ENCODE measurements around the gene ZYX.
A peak's percentile ranks its signal among the peaks of the same experiment; 100 is the strongest.

ZYX gene, protein sequence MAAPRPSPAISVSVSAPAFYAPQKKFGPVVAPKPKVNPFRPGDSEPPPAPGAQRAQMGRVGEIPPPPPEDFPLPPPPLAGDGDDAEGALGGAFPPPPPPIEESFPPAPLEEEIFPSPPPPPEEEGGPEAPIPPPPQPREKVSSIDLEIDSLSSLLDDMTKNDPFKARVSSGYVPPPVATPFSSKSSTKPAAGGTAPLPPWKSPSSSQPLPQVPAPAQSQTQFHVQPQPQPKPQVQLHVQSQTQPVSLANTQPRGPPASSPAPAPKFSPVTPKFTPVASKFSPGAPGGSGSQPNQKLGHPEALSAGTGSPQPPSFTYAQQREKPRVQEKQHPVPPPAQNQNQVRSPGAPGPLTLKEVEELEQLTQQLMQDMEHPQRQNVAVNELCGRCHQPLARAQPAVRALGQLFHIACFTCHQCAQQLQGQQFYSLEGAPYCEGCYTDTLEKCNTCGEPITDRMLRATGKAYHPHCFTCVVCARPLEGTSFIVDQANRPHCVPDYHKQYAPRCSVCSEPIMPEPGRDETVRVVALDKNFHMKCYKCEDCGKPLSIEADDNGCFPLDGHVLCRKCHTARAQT

DNA sequence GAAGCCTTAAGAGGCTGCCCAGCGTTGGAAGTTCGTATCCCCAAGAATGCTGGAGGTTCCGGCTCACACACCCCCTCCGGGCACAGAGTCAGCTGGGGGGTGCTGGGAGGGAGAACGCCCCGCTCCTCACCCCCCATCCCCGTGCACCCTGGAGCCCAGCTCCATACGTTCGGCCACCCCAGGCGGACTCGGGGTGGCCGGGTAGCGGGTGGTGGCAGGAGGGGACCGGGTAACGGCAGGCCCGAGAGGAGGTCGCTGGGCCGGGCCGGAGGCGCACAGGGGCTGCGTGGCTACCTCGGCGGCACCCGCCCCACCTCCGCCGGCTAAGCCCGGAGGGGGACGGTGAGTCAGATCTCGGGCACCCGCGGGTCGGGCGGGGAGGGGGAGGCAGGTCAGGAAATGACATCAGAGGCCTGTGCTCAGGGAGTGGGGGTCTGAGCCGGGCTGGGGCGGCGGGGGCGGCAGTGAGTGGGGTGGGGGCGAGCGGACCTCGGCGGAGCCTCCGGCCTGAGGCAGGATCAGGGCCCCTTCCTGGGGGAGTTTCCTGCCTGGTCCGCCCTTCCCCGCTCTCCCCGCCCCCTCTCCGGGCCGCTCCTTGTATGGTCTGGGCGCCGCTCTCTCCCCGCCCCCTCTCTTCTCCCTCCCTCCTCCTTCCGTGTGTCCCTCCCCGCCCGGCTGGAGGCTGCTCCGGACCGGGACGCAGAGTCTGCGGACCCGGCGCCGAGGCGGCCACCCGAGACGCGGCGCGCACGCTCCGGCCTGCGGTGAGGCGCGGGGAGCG is at the start of gene ZYX:
TSS of gene ZYX (plus strand) at position 700 of the 781 bp plus-strand sequence. CDS start 227 bp downstream, outside the sequence.
- peak; percentile 96 for DNase-seq

DNA sequence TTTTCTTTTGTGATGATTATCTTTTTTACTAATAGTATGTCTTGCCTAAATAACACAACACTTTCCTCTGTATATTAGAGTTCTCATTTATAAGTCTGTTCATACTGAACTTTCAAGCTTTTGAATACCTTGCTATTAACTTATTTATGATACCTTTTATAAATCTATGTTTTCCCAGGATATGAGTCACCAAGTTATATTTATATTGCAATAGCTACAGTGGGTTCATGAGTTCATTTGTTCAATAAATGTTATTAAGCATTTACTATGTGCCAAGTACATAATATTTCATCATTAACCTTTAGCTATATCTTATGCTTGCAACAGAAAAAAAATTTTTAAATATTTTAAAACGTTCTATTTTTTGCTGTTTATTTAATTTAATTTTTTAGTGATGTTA is 46.9 kb upstream of the ZYX start:
- no peak for DNase-seq

DNA sequence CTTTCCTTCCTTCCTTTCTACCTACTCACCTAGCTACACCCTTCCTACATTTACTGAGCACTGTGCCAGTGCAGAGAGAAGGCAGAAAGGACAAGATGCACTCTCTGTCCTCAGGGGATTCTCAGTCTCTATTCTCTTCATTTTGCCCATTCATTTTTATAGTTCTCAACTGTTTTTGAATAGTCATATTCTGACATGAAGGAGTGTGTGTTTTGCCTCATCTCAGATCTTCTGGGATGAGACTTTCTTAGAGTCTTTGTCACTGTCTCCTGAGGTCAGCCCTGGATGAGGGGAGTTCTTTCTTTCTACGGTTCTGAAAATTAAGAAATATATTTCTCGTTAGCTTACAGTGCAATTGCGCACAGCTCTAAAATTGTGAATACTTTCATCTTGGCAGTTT is 43.9 kb upstream of the ZYX start:
- no peak for DNase-seq

DNA sequence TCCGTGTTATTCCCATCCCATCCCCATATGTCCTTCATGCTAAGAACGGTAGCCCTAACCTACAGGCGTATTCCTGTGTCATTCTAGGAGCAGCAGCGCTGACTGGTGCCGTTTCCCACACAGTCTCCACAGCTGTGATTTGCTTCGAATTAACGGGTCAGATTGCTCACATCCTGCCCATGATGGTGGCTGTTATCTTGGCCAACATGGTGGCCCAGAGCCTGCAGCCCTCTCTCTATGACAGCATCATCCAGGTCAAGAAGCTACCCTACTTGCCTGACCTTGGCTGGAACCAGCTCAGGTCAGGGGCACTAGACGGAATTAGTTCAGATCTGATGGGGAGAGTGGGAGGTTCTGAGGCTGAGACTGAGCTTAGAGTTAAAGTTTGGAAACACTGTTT is 39.3 kb upstream of the ZYX start:
- DNase-seq = no peak

DNA sequence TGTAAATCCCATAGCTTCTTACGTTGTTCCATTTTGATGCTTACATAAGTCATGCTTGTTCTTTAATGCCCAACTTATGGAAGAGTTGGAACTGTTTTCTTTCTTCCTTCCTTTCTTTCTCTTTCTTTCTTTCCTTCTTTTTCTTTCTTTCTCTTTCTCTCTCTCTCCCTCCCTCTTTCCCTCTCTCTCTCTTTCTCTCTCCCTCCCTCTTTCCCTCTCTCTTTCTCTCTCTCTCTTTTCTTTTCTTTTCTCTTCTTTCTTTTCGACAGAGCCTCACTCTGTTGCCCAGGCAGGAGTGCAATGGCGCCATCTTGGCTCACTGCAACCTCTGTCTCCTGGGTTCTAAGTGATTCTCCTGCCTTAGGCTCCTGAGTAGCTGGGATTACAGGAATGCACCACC is 37.5 kb upstream of the ZYX start:
- DNase-seq = no peak

DNA sequence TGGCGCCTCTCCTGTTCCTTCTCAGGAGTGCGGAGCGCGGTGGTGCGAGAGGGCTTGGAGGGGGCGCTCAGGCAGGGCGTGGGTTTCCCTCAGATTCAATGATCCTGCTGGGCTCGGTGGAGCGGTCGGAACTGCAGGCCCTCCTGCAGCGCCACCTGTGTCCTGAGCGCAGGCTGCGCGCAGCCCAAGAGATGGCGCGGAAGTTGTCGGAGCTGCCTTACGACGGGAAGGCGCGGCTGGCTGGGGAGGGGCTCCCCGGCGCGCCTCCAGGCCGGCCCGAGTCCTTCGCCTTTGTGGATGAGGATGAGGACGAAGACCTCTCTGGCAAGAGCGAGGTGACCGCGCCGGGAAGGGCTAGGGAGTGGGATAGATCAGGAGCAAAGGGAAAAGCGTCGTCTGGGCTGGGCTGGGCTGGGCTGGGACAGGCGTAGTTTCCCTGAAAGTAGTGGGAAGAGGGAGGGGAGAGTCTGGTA is 35.7 kb upstream of the ZYX start:
- DNase-seq = no peak

DNA sequence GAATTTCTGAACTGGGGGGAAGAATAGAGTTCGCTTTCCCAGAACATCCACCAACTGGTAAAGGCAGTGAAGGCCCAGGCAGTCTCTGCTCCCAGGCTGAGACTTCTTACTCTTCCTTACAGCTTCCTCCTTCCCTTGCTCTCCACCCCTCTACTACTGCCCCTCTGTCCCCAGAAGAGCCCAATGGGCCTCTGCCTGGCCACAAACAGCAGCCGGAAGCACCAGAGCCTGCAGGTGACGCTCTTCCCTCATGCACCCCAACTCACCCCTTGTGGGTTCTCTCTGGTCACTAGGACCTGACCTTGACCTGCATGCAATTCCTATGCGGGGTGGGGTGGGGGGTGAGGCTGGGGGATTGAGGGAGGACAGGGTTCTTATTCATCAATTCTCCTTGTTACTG is 35.1 kb upstream of the ZYX start:
- DNase-seq = no peak

DNA sequence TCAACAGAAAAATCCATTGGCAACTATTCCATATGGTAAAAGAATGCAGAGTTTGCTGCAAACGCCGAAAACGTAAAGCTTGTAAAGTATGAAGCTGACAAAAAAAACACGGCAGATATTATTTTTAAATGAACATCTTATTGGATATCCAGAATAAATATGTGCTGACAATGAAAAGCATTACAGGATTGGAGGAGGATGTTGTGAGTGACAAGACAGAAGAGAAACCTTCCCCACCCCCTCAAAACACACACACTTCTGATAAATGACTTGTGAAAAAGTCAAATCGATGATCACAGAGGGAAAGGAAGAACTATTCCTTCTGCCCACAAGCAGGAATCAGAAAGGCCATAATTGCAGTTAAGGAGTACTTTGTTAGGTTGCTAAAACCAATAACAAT is 33.2 kb upstream of the ZYX start:
- DNase-seq = no peak

DNA sequence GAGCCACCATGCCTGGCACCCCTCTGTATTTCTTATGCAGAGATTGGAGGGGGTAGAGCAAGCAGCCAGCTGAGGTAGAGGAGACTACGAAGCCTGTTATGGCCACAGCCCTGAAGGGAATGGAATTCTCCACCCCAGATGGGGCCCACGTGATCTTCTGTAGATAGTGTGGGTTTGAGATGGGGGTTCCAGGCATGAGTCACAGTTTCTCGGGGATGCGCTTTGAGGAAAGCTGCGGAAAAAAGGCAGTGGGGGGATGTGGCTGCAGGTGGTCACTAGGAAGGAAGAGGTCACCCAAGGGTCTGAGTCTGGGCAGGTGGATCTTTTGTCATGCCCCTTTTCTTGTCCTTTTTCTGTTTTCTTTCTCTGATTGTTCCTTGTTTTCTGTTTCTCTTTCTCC is 30.1 kb upstream of the ZYX start:
- DNase-seq = no peak

DNA sequence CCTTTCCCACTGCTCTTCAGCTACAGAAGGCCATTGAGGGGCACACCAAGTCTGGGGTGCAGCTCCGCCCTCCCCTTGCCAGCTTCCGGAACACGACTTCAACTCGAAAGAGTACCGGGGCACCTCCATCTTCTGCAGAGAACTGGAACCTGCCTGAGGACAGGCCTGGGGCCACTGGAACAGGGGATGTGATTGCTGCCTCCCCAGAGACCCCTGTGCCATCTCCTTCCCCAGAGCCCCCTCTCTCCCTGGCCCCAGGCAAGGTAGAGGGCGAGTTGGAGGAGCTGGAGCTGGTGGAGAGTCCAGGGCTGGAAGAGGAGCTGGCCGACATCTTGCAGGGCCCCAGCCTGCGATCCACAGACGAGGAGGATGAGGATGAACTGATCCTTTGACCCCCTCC is 29.6 kb upstream of the ZYX start:
- no peak for DNase-seq

DNA sequence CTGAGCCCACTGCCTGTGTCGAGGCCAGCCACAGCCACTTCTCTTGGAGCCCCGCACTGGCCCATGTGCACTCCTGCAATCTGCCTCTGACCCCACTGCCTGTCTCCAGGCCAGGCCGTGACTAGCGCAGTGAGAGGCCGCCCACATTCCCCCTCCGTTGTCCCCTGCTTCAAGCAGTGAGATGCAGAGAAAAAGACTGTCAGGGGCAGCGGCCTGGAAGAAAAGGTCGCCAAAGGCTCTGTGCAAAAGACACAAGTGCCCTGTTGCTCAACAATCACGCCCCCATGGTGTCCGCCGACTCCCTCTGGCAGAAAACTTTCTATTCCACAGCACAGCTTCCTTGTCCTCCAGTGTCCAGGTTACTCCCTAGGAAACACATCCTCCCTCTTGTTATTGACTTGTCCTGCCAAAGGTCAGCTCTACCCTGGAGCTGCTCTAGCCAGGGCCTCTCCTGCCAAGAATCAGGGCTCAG is 28.6 kb upstream of the ZYX start:
- no peak for DNase-seq

DNA sequence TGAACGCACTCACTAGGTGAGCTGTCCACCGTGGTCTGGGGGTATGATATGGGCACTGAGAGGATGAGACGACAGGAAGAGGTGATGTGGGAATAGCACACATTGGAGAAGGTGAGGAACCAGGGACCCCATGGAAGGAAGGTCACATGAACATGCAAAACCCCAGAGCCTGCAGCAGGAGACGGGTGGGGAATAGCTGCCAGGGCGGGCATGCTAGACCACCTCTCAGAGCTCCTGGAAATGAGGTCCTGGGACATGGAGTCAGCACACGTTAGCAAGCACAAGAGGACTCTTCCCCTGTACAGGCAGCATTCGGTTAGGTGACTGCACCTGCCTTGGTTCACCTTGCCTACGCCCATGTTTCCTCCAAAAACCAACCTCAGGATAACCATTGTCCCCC is 26.8 kb upstream of the ZYX start:
- no peak for DNase-seq

DNA sequence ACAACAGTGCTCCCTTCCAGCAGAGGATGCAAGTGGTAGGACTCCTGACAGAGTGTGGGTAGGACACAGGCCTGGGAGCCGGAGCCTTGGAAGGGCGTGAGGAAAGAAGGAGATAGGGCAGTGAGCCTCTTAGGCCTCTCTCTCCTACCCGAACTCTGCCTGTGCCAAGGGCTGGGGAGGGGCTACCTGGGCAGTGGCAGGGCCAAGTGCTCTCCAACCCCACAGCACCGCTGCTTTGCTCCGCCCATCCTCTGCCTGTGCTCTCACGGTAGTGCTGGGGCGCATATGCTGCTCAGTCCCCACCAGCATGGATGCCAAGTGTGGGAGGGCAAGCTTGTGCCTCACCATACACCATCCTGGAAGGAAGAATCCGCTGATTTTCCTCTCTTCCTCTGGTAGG is 26.2 kb upstream of the ZYX start:
- DNase-seq = no peak

DNA sequence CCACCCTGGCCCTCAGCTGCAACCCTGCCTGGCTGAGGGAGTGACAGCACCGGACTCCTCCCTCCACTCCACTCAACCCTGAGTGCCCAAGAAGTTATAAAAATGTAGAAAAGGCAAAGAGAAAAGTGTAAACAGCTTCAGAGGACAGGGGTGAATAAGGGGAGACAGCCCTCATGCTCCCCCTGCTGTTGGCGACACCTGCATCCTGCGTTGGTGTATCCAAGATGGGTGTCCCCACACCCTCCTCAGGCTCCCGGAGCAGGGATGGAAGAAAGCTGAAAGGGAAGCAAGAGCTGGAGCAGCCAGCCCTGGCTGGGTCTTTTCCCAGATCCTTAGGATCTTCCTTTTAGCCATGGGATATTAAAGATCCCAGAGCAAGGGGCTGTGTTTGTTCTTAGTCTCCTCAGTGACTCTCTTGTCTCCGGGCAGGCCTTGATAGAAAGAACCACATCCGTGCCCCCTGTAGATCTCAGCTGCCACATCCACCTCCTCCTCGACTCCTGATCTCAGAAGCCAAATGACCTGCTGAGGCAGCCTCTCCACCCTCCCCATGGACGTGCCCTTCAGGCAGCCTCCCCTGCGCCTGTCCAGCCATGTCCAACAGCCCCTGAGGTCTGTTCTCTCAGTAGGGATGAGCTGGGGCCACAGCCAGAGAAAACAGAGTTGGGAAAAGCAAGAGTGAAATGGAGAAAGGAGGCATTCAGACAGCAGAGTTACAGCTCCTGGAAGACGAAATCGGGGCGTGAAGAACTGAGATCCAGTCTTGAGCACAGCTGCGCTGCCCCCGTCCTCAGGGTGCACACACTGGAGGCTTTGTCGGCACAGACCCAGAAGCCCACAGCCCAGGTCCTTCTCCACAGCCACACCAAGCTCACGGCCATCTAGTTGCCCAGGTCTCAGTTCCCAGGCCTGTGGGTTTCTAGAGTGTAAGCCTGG is 25.4 kb upstream of the ZYX start:
- no peak for DNase-seq

DNA sequence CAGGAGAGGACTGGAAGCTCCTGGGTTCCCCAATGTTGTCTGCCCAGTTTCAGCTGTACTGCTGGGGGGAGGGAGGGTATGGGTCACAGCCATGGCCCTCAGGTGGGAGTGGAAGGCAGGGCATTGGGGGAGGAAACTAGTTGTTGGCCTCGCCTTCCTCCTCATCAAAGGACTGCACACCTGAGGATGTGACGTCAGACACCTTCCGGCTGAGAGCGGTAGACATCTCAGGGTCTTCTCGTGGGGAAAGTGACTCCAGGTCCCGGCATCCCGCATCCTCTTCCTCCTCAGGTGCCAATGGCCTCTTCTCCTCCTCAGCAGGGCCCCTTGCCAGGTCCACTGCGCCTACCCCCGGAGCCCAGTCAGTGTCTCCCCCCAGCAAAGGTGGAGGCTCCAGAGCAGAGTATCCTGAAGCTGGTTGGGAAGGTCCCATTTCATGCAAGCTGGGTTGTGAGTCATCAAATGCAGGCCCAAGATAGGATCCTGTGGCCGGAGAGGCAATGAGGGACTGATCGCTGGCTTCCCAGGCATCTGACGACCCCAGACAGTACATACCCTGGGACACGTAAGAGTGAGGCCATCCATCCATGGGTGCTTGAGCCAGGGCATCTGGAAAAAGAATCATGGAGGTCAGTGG is 24.6 kb upstream of the ZYX start:
- DNase-seq = no peak

DNA sequence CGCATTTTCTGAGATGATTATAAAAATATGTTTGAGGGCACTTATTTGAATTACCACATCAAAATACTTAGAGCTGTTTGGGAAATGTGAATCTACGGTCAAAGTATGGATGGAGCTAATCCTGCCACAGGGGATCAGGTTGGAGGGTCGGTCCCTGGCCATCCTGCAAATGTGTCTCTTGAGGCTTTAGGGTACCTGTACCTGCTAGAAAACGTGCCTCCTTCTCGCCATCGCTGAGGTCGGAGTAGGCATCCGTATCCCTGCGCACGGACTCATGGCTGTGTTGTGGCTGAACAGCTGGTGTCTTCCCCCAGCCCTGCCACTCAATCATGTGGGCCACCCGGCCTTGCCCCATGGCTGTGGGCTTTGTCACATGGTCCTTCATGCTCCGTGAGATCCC is 22.5 kb upstream of the ZYX start:
- DNase-seq = no peak

DNA sequence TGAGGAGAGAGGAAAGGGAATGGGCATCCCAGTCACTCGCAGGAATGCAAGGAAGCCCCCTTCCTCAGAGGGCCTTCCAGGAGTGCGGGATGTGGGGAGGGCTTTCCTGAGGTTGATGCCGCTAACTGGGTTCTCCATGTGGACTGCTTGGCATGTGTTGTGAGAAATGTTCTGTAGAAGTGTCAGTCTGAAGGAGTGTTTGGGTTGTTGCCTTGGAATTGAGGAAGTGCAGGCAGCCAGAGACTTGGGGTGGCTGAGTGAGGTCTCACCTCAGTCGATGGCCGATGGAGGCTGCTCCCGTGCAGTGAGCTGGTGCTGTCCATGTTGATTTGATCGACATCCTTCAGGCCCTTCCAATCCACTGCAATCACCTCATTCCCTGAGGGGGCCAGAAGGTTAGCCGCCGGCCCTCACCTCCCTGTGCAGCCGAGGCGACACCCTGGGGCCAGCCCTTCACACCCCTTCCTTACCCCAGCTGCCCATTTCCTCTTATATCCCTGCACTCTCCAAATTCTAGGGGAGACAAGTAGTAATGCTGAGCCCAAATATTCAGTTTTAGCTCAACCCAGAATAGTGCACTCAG is 21.3 kb upstream of the ZYX start:
- peak; percentile 5 for DNase-seq

DNA sequence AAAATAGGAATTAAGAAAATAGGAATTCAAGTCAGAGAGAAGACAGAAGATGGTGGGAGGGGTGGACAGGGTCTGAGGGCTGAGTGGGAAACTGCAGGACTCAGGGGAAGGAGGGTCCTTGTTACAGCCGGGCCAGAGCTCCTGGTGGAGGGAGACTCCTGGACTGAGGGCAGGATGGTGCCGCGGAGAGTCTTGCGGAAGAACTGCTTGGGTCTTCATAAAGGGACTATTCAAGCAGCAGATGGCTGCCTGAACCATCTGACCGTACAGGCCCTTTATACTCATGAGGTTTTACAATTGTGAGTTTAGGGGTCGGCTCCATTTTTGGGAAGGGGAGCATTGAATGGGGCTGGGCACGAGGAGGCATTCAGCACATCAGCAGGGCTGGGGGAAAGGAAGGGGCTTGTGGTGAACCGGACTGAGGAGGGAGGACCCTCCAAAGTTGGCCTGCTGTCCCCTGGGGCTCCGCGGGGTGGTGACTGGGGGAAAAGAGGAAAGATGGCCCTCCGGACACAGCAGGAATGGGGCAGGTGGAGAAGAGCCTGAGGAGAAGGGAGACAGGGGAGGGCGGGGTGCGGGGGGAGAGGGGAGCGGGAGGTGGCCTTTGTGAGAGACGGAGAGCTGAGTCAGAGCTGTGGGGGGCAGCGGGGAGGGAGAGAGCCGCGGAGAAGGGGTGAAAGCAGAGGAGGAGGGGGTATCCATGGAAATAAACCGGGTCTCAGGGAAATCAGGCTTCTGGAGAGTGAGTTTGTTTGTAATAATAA is 20.2 kb upstream of the ZYX start:
- DNase-seq = no peak

DNA sequence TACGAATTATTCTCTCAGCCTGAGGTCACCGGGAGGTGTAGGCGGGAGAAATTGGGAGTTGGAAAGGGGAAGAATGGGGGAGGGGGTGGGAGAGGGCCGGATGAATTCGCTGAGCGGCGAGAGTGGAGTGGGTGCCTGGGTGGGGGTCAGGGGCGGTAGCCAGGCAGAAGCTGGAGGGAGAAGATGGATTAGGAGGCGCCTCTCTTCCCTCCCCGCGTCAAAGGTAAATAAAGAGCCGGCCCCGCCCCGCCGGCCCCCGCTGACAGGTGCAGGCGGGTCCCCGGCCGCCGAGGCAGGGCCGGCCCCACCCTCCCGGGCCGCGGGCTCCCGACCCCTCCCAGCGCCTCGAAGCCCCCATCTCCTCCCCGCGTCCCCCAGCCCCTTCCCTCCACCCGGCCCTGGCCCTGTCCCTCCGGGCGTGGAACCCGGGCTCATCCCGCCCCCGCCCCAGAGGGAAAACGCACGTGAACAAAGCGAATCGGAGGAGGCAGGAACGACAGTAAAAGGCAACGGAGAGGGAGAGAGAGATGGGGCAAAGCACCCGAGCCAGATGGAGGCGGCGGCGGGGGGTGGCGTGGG is 19.5 kb upstream of the ZYX start:
- DNase-seq = no peak
